Middle frontal gyrus (tissue), 1 donor: ENCODE results near the gene MED13L.

Experiments
- DNase-seq: peaks from one replicate; pipeline ENCODE4 v3.0.0-alpha.2; 2015; ENCODE audit warnings: low spot score; ENCODE audit errors: extremely low spot score

MED13L gene

GRCh38 chr12:116213885-116214527, 63.5 kb downstream of the MED13L start:
- DNase-seq: no peak

- DNase-seq: no peak
Observed at GRCh38 chr12:116213014-116213413, 64.5 kb downstream of the MED13L start.

- no peak for DNase-seq
Observed at GRCh38 chr12:116210762-116211161, 66.7 kb downstream of the MED13L start.

GRCh38 chr12:116210131-116210530, 67.4 kb downstream of the MED13L start:
- DNase-seq: no peak

GRCh38 chr12:116209503-116209902, 68.0 kb downstream of the MED13L start:
- DNase-seq: no peak

- no peak for DNase-seq
Observed at GRCh38 chr12:116207274-116207673, 70.2 kb downstream of the MED13L start.

- DNase-seq: no peak
Observed at GRCh38 chr12:116206828-116207227, 70.7 kb downstream of the MED13L start.

- no peak for DNase-seq
Observed at GRCh38 chr12:116204785-116205184, 72.7 kb downstream of the MED13L start.

GRCh38 chr12:116204169-116204568, 73.3 kb downstream of the MED13L start:
- no peak for DNase-seq

- DNase-seq: no peak
Observed at GRCh38 chr12:116202940-116203339, 74.6 kb downstream of the MED13L start.

- no peak for DNase-seq
Observed at GRCh38 chr12:116202433-116202832, 75.1 kb downstream of the MED13L start.

GRCh38 chr12:116201908-116202307, 75.6 kb downstream of the MED13L start:
- DNase-seq: no peak

GRCh38 chr12:116201359-116201758, 76.1 kb downstream of the MED13L start:
- no peak for DNase-seq

- DNase-seq: no peak
Observed at GRCh38 chr12:116200812-116201211, 76.7 kb downstream of the MED13L start.

GRCh38 chr12:116199160-116199706, 78.3 kb downstream of the MED13L start:
- DNase-seq: no peak

- no peak for DNase-seq
Observed at GRCh38 chr12:116196752-116197718, 80.5 kb downstream of the MED13L start.

GRCh38 chr12:116196226-116196625, 81.3 kb downstream of the MED13L start:
- DNase-seq: no peak

- no peak for DNase-seq
Observed at GRCh38 chr12:116194935-116195431, 82.5 kb downstream of the MED13L start.

- DNase-seq: no peak
Observed at GRCh38 chr12:116189692-116190091, 87.8 kb downstream of the MED13L start.

GRCh38 chr12:116188581-116188980, 88.9 kb downstream of the MED13L start:
- no peak for DNase-seq

- no peak for DNase-seq
Observed at GRCh38 chr12:116187151-116187511, 90.4 kb downstream of the MED13L start.

GRCh38 chr12:116186482-116187150, 90.9 kb downstream of the MED13L start:
- DNase-seq: no peak
